ENCODE measurements around the gene NAALADL2. TPM values are rescaled to one million over a fixed set of nuclear protein-coding genes. Genes with fewer than 3 reads are reported as not detected.
A peak's percentile ranks its signal among the peaks of the same experiment; 100 is the strongest.

Gene NAALADL2
- total RNA-seq, 2 donors from 2014 or later = 6.2 to 14.5 TPM

GRCh38 chr3:175246766-175247165, 387.6 kb downstream of the NAALADL2 start:
- H3K9me3 ChIP-seq = no peaks in the 10 kb centered on the region
- no peak for ATAC-seq
- H3K4me1 ChIP-seq = no peaks in the 10 kb centered on the region
- H3K27me3 ChIP-seq = no peaks in the 10 kb centered on the region
- intact Hi-C loops (cut with DNase I) = no loop called here
- H3K4me3 ChIP-seq = no peak overlapping the region
- TF ChIP-seq CTCF (IDR thresholded peaks at IDR 0.05) (no peak), POLR2A (IDR thresholded peaks at IDR 0.05) (no peak)
- H3K36me3 ChIP-seq (replicated peaks in 1 of 2; ENCODE audit: insufficient read depth in 1 of 2, low read depth in 2 of 2) = no peaks in the 10 kb centered on the region
- H3K27ac ChIP-seq = no peak overlapping the region
- DNase-seq = no peak
- WGBS, 2 donors = 54 to 64% methylated on average over 1 of the region's 1 CpG

GRCh38 chr3:175247629-175248028, 388.5 kb downstream of the NAALADL2 start:
- TF ChIP-seq POLR2A (IDR thresholded peaks at IDR 0.05) (no peak), CTCF (IDR thresholded peaks at IDR 0.05) (no peak)
- DNase-seq (no peak), ATAC-seq (no peak)
- intact Hi-C loops (cut with DNase I) = no loop called here
- WGBS, 2 donors = 82 to 96% methylated on average over 1 of the region's 1 CpG
- Histone ChIP-seq H3K4me3 (no peak overlapping the region), H3K27me3 (no peaks in the 10 kb centered on the region), H3K27ac (no peak overlapping the region), H3K36me3 (replicated peaks in 1 of 2; ENCODE audit: insufficient read depth in 1 of 2, low read depth in 2 of 2) (no peaks in the 10 kb centered on the region), H3K4me1 (no peaks in the 10 kb centered on the region), H3K9me3 (no peaks in the 10 kb centered on the region)

GRCh38 chr3:175248832-175249231, 389.7 kb downstream of the NAALADL2 start:
- no peak for TF ChIP-seq POLR2A (IDR thresholded peaks at IDR 0.05)
- no peak for TF ChIP-seq CTCF (IDR thresholded peaks at IDR 0.05)
- ATAC-seq (no peak), DNase-seq (no peak)
- no peak overlapping the region for H3K4me3 ChIP-seq
- intact Hi-C loops (cut with DNase I) = no loop called here
- H3K4me1 ChIP-seq = no peaks in the 10 kb centered on the region
- no peaks in the 10 kb centered on the region for H3K9me3 ChIP-seq
- no peaks in the 10 kb centered on the region for H3K36me3 ChIP-seq (replicated peaks in 1 of 2; ENCODE audit: insufficient read depth in 1 of 2, low read depth in 2 of 2)
- H3K27me3 ChIP-seq = no peaks in the 10 kb centered on the region
- WGBS, 2 donors = 75 to 81% methylated on average over 2 of the region's 2 CpGs
- no peak overlapping the region for H3K27ac ChIP-seq

GRCh38 chr3:175255698-175256097, 396.6 kb downstream of the NAALADL2 start:
- H3K36me3 ChIP-seq (replicated peaks in 1 of 2; ENCODE audit: insufficient read depth in 1 of 2, low read depth in 2 of 2) = no peaks in the 10 kb centered on the region
- H3K27me3 ChIP-seq = no peaks in the 10 kb centered on the region
- 48 to 56% methylated on average over 1 of the region's 1 CpG for WGBS, 2 donors
- H3K4me1 ChIP-seq = no peaks in the 10 kb centered on the region
- ATAC-seq (no peak), DNase-seq (peak in 1 of 4 donors; percentile 8)
- H3K9me3 ChIP-seq = no peaks in the 10 kb centered on the region
- TF ChIP-seq POLR2A (IDR thresholded peaks at IDR 0.05) (no peak), CTCF (IDR thresholded peaks at IDR 0.05) (no peak)
- H3K27ac ChIP-seq = no peak overlapping the region
- intact Hi-C loops (cut with DNase I) = no loop called here
- H3K4me3 ChIP-seq = no peak overlapping the region

GRCh38 chr3:175257123-175257522, 398.0 kb downstream of the NAALADL2 start:
- intact Hi-C loops (cut with DNase I) = no loop called here
- DNase-seq (no peak), ATAC-seq (no peak)
- no peaks in the 10 kb centered on the region for H3K36me3 ChIP-seq (replicated peaks in 1 of 2; ENCODE audit: insufficient read depth in 1 of 2, low read depth in 2 of 2)
- TF ChIP-seq POLR2A (IDR thresholded peaks at IDR 0.05) = no peak
- TF ChIP-seq CTCF (IDR thresholded peaks at IDR 0.05) = no peak
- no peak overlapping the region for H3K4me3 ChIP-seq
- no peaks in the 10 kb centered on the region for H3K9me3 ChIP-seq
- no peak overlapping the region for H3K27ac ChIP-seq
- H3K27me3 ChIP-seq = no peaks in the 10 kb centered on the region
- no peaks in the 10 kb centered on the region for H3K4me1 ChIP-seq

Measured in body of pancreas (tissue), 4 donors.